ENCODE measurements around the gene OTUB1. TPM values are rescaled to one million over a fixed set of nuclear protein-coding genes. Genes with fewer than 3 reads are reported as not detected.
A peak's percentile ranks its signal among the peaks of the same experiment; 100 is the strongest.

Gene OTUB1
- total and polyA plus RNA-seq, 11 donors, result 46.7 to 83.1 (median 54.5) TPM

DNA sequence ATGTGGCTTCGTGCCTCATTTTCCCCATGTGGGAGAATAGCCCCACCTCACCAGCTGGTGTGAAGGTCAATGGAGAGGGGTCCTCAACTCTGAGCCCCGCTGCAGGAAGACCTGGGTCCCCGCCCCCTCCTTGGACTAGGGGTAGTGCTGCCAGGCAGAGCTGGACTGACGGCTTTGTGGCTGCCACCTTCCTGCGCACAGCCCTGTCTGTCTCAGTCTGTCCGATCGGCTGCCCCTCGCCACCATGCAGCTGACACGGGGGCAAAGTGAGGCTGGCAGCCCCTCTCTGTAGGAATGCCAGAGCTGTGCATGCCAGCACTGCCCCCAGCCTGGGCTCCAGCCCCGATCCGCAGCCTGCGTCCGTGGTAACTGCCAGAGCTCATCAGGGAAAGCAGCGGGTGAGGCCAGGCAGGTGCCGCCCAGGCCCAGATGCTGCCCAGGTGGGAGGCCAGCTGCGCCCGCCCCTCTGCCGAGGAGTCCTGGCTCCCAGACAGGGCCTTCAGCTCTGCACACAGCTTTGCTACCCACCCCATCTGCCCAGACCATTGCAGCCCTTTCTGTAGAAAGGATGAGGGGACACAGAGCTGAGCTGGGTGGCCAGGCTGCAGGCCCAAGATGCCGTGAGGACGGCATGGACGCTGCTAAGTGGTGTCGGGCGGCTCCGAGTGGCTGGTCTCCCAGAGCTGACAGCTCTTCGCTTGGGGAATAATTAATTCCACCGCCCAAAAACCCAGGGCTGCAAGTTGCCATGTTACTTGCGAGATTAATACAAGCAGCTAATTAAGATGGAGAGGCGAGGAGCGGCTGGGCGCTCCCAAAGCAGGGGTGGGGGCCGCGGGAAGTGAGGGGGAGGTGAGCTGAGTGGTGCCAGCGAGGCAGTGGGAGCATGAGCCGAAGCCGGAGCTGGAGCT lies 30.0 kb downstream of the OTUB1 start:
- TF ChIP-seq POLR2A (IDR thresholded peaks at IDR 0.05), result no peak
- TF ChIP-seq, protein P1, sequence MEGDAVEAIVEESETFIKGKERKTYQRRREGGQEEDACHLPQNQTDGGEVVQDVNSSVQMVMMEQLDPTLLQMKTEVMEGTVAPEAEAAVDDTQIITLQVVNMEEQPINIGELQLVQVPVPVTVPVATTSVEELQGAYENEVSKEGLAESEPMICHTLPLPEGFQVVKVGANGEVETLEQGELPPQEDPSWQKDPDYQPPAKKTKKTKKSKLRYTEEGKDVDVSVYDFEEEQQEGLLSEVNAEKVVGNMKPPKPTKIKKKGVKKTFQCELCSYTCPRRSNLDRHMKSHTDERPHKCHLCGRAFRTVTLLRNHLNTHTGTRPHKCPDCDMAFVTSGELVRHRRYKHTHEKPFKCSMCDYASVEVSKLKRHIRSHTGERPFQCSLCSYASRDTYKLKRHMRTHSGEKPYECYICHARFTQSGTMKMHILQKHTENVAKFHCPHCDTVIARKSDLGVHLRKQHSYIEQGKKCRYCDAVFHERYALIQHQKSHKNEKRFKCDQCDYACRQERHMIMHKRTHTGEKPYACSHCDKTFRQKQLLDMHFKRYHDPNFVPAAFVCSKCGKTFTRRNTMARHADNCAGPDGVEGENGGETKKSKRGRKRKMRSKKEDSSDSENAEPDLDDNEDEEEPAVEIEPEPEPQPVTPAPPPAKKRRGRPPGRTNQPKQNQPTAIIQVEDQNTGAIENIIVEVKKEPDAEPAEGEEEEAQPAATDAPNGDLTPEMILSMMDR (IDR thresholded peaks at IDR 0.05), result no peak
- Histone ChIP-seq H3K9me3 (no peaks in the 10 kb centered on the region), H3K4me1 (peaks cover 0 to 24% (median 8%) of the 10 kb centered on the region in 12 donors), H3K4me3 (no peak overlapping the region), H3K27me3 (no peaks in the 10 kb centered on the region), H3K36me3 (no peaks in the 10 kb centered on the region), H3K27ac (no peak overlapping the region)
- intact Hi-C loops (cut with DNase I), result no loop called here
- DNase-seq (no peak), ATAC-seq (no peak)
- WGBS, 4 donors, result 92 to 95% (median 94%) methylated on average over 27 to 35 of the region's 35 CpGs

- 76 to 86% (median 83%) methylated on average over 6 to 7 of the region's 7 CpGs for WGBS, 4 donors
- DNase-seq (no peak), ATAC-seq (no peak)
- Histone ChIP-seq H3K4me3 (no peak overlapping the region), H3K9me3 (no peaks in the 10 kb centered on the region), H3K27me3 (no peaks in the 10 kb centered on the region), H3K27ac (no peak overlapping the region), H3K4me1 (peaks cover 0 to 35% (median 10%) of the 10 kb centered on the region in 12 donors), H3K36me3 (no peaks in the 10 kb centered on the region)
- no peak for TF ChIP-seq POLR2A (IDR thresholded peaks at IDR 0.05)
- TF ChIP-seq, protein P1 (IDR thresholded peaks at IDR 0.05), result no peak
- intact Hi-C loops (cut with DNase I), result no loop called here
These were observed 31.6 kb downstream of the OTUB1 start for GRCh38 chr11:64017945-64018224.

DNA sequence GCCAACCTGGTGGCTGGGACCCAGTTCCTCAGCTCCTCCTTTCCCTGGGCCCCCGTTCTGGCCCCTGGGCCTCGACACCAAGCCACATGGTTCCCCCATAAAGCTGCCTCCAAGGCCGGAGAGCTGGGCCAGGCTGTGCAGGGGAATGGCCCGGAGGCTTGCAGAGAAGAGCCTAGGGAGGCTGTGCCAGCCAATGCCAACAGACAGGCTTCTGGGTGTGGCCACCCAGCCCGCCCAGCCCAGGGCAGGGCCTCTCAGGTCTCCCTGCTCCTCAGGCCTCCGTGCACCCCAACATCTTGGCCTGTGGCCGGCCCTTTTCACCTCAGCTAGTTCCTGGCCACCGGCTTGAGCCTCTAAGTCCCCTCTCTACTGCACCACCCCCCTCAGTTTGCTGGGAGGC lies 32.1 kb downstream of the OTUB1 start:
- no peaks in the 10 kb centered on the region for H3K9me3 ChIP-seq
- no peaks in the 10 kb centered on the region for H3K36me3 ChIP-seq
- 76 to 89% (median 84%) methylated on average over 7 to 8 of the region's 8 CpGs for WGBS, 4 donors
- ATAC-seq, result peak in 2 of 4 donors; percentile 17 to 20
- DNase-seq, result no peak
- intact Hi-C loops (cut with DNase I), result no loop called here
- H3K27me3 ChIP-seq, result no peaks in the 10 kb centered on the region
- peak overlapping the region in 2 of 12 donors; percentile 69 to 74 for H3K27ac ChIP-seq
- no peak overlapping the region for H3K4me3 ChIP-seq
- peaks cover 0 to 35% (median 11%) of the 10 kb centered on the region in 12 donors for H3K4me1 ChIP-seq
- TF ChIP-seq POLR2A (IDR thresholded peaks at IDR 0.05), result no peak
- TF ChIP-seq, protein P1 (IDR thresholded peaks at IDR 0.05), result no peak

GRCh38 chr11:64019106-64020037 lies 33.1 kb downstream of the OTUB1 start:
- no peaks in the 10 kb centered on the region for H3K9me3 ChIP-seq
- 56 to 70% (median 65%) methylated on average over 23 to 27 of the region's 27 CpGs for WGBS, 4 donors
- H3K36me3 ChIP-seq, result no peaks in the 10 kb centered on the region
- ATAC-seq, result peak; percentile 48 to 76 (median 66)
- peak overlapping the region in 8 of 12 donors; percentile 38 to 74 (median 50) for H3K27ac ChIP-seq
- TF ChIP-seq POLR2A (IDR thresholded peaks at IDR 0.05), result no peak
- TF ChIP-seq, protein P1 (IDR thresholded peaks at IDR 0.05), result no peak
- H3K4me1 ChIP-seq, result peaks cover 0 to 35% (median 15%) of the 10 kb centered on the region in 12 donors
- H3K27me3 ChIP-seq, result no peaks in the 10 kb centered on the region
- intact Hi-C loops (cut with DNase I), result loop anchor here in 1 of 10 donors (5.0 kb wide), 1 partner anchor 113 kb away; no protein-coding TSS in a partner anchor
- no peak overlapping the region for H3K4me3 ChIP-seq
- DNase-seq, result peak; percentile 62 to 82 (median 65)

Measured in heart left ventricle (tissue), 16 donors.